Osteoblast (primary cell): ENCODE results near the gene KLHL18. TPM values are rescaled to one million over a fixed set of nuclear protein-coding genes. Genes with fewer than 3 reads are reported as not detected.

Experiments
- DNase-seq: peaks from one replicate; pipeline ENCODE4 v3.0.0; 2011; ENCODE audit warnings: low spot score, mixed read lengths; ENCODE audit not compliant: insufficient read length; ENCODE audit errors: missing footprints
- H2AFZ ChIP-seq: 2 replicates; pipeline ENCODE4 v1.6.0; 2011; ENCODE audit warnings: mild to moderate bottlenecking, low read length
- H3K27ac ChIP-seq: 2 replicates; pipeline ENCODE4 v1.5.1; 2011; ENCODE audit warnings: mild to moderate bottlenecking, low read depth, low read length, moderate library complexity
- H3K27me3 ChIP-seq: 2 replicates; pipeline ENCODE4 v1.6.0; 2012; ENCODE audit warnings: mild to moderate bottlenecking, control low read depth, inconsistent platforms, low read length, moderate library complexity; ENCODE audit not compliant: insufficient read depth
- H3K36me3 ChIP-seq: 2 replicates; pipeline ENCODE4 v1.5.1; 2011; ENCODE audit warnings: mild to moderate bottlenecking, low read length, control low read depth, moderate library complexity; ENCODE audit not compliant: insufficient read depth
- H3K4me1 ChIP-seq: 2 replicates; pipeline ENCODE4 v1.5.1; 2011; ENCODE audit warnings: mild to moderate bottlenecking, low read length, control low read depth, moderate library complexity; ENCODE audit not compliant: insufficient read depth
- H3K4me2 ChIP-seq: 2 replicates; pipeline ENCODE4 v1.6.0; 2011; ENCODE audit warnings: mild to moderate bottlenecking, low read length; ENCODE audit not compliant: insufficient read depth
- H3K4me3 ChIP-seq: fragments of 200-600 bp; sonication (generic); 3 replicates; pipeline ENCODE4 v1.5.1; 2012; ENCODE audit warnings: mild to moderate bottlenecking, low read length, inconsistent platforms; ENCODE audit not compliant: insufficient read depth
- H3K79me2 ChIP-seq: 2 replicates; pipeline ENCODE4 v1.6.0; 2012; ENCODE audit warnings: mild to moderate bottlenecking, low read length, control low read depth, inconsistent platforms; ENCODE audit not compliant: insufficient read depth
- H3K9me3 ChIP-seq: 2 replicates; pipeline ENCODE4 v1.5.1; 2011; ENCODE audit warnings: low read depth, low read length, control low read depth
- H4K20me1 ChIP-seq: 2 replicates; pipeline ENCODE4 v1.6.0; 2012; ENCODE audit warnings: mild to moderate bottlenecking, low read length, control low read depth; ENCODE audit not compliant: insufficient read depth
- total RNA-seq: library from RNA; depleted of rRNA; stranded (reverse); fragments of >200 nt; gene quantifications from 2 replicates; pipeline ENCODE4 v1.2.3, GENCODE V29; 2012
- TF ChIP-seq, protein P1 (sequence below): IDR thresholded peaks from 2 replicates; pipeline ENCODE4 v1.5.1; 2011; ENCODE audit warnings: mild to moderate bottlenecking, low read depth, low read length, moderate library complexity; ENCODE audit errors: extremely low read depth

KLHL18 gene
- total RNA-seq, 1 donor: 21.4 TPM

GRCh38 chr3:47244531-47245100 lies 38.1 kb upstream of the KLHL18 start:
- H3K36me3 ChIP-seq: no peaks in the 10 kb centered on the region
- TF ChIP-seq, protein P1, sequence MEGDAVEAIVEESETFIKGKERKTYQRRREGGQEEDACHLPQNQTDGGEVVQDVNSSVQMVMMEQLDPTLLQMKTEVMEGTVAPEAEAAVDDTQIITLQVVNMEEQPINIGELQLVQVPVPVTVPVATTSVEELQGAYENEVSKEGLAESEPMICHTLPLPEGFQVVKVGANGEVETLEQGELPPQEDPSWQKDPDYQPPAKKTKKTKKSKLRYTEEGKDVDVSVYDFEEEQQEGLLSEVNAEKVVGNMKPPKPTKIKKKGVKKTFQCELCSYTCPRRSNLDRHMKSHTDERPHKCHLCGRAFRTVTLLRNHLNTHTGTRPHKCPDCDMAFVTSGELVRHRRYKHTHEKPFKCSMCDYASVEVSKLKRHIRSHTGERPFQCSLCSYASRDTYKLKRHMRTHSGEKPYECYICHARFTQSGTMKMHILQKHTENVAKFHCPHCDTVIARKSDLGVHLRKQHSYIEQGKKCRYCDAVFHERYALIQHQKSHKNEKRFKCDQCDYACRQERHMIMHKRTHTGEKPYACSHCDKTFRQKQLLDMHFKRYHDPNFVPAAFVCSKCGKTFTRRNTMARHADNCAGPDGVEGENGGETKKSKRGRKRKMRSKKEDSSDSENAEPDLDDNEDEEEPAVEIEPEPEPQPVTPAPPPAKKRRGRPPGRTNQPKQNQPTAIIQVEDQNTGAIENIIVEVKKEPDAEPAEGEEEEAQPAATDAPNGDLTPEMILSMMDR: no peak

DNA sequence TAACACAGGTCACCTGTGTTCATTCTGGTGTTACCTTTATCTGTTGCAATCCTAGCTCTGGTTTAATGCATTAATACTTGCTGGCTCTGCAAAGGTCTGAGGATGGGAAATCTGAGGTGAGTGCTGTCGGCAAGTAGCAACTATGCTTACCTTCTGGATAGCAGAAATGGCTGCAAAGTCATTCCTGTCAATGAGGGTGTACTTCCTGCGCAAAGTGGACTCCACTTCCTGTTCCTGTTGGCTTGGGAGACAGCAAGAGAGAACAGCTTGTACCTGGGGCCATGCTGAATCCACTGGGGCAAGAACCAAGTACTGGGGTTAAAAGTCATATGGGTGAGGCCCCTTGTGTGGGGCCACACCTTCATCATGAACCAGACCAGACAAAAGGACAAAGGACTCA lies 37.5 kb upstream of the KLHL18 start:
- no peaks in the 10 kb centered on the region for H3K27me3 ChIP-seq
- no peak overlapping the region for H3K4me2 ChIP-seq
- H3K4me3 ChIP-seq: no peak overlapping the region
- TF ChIP-seq, protein P1: no peak
- no peaks in the 10 kb centered on the region for H3K79me2 ChIP-seq
- H3K36me3 ChIP-seq: no peaks in the 10 kb centered on the region
- H4K20me1 ChIP-seq: no peaks in the 10 kb centered on the region
- H3K4me1 ChIP-seq: no peaks in the 10 kb centered on the region
- no peak overlapping the region for H2AFZ ChIP-seq
- no peaks in the 10 kb centered on the region for H3K9me3 ChIP-seq
- DNase-seq: no peak
- no peak overlapping the region for H3K27ac ChIP-seq

More at GRCh38 chr3:47244531-47245100, 38.1 kb upstream of the KLHL18 start:
- DNase-seq: no peak
- Histone ChIP-seq H3K27me3 (no peaks in the 10 kb centered on the region), H3K4me1 (no peaks in the 10 kb centered on the region), H3K27ac (no peak overlapping the region), H4K20me1 (no peaks in the 10 kb centered on the region), H3K4me3 (no peak overlapping the region), H3K4me2 (no peak overlapping the region), H3K79me2 (no peaks in the 10 kb centered on the region), H3K9me3 (no peaks in the 10 kb centered on the region), H2AFZ (no peak overlapping the region)

DNA sequence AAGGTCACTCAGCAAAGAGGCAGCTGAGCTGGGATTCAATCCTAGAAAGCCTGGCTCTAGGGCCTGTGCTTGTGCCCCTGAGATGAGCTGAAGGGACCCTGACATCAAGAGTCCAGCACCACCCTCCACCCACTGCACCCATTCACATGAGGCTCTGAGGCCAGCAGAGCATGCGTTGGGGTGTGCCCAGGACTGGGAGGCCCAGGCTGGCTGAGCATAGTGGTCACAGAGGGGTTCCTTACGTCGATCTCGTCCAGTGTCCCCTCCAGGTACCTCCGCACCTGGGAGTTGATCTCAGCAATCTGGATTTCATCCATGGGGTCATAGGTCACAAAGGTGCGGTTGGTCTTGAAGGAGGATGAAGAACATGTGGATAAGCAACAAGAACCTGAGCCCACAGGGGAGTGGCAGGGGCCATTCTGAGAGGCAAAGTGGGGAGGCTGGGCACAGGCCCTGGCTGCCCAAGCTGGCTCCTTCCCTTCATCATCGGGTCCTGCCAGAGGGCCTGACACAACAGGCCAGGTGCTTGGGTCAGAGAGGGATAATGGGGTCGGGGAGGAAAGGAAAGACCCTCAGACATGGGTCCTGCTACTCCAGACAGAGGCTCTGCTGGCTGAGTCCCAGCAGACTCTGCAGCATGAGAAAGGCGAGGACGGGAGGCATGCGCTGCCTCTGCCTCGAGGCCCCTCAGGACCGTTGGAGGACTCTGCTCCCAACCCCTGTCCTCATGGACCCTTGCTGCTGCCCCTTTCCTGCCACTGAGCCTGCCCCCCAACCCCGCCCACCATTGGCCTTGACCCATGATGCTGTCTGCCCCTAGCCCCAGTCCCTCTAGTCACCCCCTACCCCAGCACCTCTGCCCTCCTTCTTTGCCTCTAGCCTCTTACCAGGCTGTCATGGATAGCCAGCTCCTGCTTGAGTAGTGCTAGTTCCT lies 35.3 kb upstream of the KLHL18 start:
- Histone ChIP-seq H3K9me3 (no peaks in the 10 kb centered on the region), H4K20me1 (no peaks in the 10 kb centered on the region), H3K79me2 (no peaks in the 10 kb centered on the region), H3K27me3 (no peaks in the 10 kb centered on the region), H3K4me2 (no peak overlapping the region), H3K36me3 (no peaks in the 10 kb centered on the region), H3K27ac (no peak overlapping the region), H3K4me3 (no peak overlapping the region), H3K4me1 (no peaks in the 10 kb centered on the region), H2AFZ (no peak overlapping the region)
- no peak for DNase-seq
- TF ChIP-seq, protein P1: no peak
